Activated CD8-positive, alpha-beta T cell treated with anti-CD3 and anti-CD28 coated beads, Interleukin-2, amount 10 ng/mL, durations not matched to agents 7 days and 5 days (primary cell): ENCODE results near the gene HDDC3. TPM values are rescaled to one million over a fixed set of nuclear protein-coding genes. Genes with fewer than 3 reads are reported as not detected.

Source experiments
- ATAC-seq: fragments of 150-1000 bp; cut with Tn5 transposase; one replicate; pipeline ENCODE4 v1.10.0; 2021; ENCODE audit warnings: moderate library complexity
- CTCF ChIA-PET: fragments of 350-600 bp; sonication (Branson Sonifier 250); formaldehyde crosslinking; loops from one replicate; lab custom pipeline; 2021; ENCODE audit warnings: antibody characterized with exemption; lab: Charles Lee
- POLR2A ChIA-PET: fragments of 350-600 bp; sonication (Branson Sonifier 250); formaldehyde crosslinking; loops from one replicate; lab custom pipeline; 2021; ENCODE audit warnings: antibody characterized with exemption; lab: Charles Lee
- DNase-seq: peaks from one replicate; pipeline ENCODE4 v3.0.0-alpha.2; 2020
- H3K27ac Mint-ChIP-seq: one replicate; pipeline ENCODE4 v1.8.0; 2021; ENCODE audit warnings: mild to moderate bottlenecking, mixed read lengths
- H3K27me3 Mint-ChIP-seq: one replicate; pipeline ENCODE4 v1.8.0; 2021; ENCODE audit warnings: low read depth, mixed read lengths
- H3K36me3 Mint-ChIP-seq: one replicate; pipeline ENCODE4 v1.8.0; 2021; ENCODE audit warnings: low read depth, mixed read lengths
- H3K4me1 Mint-ChIP-seq: one replicate; pipeline ENCODE4 v1.8.0; 2021; ENCODE audit warnings: low read depth, mixed read lengths
- H3K4me3 Mint-ChIP-seq: one replicate; pipeline ENCODE4 v1.8.0; 2021; ENCODE audit warnings: mild to moderate bottlenecking, mixed read lengths
- H3K9me3 Mint-ChIP-seq: one replicate; pipeline ENCODE4 v1.8.0; 2022; ENCODE audit warnings: mixed read lengths; ENCODE audit not compliant: insufficient read depth
- total RNA-seq, 2 experiments: library from RNA; stranded (reverse); gene quantifications; one replicate each; pipeline ENCODE4 v1.2.3, GENCODE V29; 2021

Gene HDDC3
- total RNA-seq, 2 experiments from 2014 or later: 23.8 to 26.9 TPM

- H3K27me3 Mint-ChIP-seq: no peaks in the 10 kb centered on the region
- no peaks in the 10 kb centered on the region for H3K9me3 Mint-ChIP-seq
- peaks cover 9% of the 10 kb centered on the region for H3K4me1 Mint-ChIP-seq
- ChIA-PET POLR2A (no interaction called here), CTCF (interaction anchor here (0.9 to 1.5 kb wide), 3 partner anchors 20 to 89 kb away, joined by 3 to 4 read pairs (median 3); no protein-coding TSS in a partner anchor)
- H3K36me3 Mint-ChIP-seq: peaks cover 64% of the 10 kb centered on the region
- no peak overlapping the region for H3K4me3 Mint-ChIP-seq
- DNase-seq: no peak
- no peak for ATAC-seq
- no peak overlapping the region for H3K27ac Mint-ChIP-seq
Measured at GRCh38 chr15:90960298-90961091, 28.1 kb upstream of the HDDC3 start.

DNA sequence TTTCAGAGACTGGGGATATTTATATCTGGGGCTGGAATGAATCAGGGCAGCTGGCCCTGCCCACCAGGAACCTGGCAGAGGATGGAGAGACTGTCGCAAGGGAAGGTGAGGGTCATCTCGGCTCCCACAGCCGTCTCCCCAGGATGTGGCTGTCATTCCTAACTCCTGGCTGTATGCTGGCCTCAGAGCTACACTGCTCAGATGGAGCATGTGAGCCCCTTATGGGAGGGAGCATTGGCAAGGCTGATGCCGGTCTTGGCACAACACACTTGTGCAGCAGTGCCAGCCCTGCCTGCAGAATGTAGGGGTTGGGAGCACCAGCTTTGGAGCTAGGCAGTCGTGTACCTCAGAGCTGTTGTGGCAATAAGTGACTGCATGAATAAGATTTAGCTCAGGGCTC lies 27.5 kb upstream of the HDDC3 start:
- H3K4me3 Mint-ChIP-seq: no peak overlapping the region

DNA sequence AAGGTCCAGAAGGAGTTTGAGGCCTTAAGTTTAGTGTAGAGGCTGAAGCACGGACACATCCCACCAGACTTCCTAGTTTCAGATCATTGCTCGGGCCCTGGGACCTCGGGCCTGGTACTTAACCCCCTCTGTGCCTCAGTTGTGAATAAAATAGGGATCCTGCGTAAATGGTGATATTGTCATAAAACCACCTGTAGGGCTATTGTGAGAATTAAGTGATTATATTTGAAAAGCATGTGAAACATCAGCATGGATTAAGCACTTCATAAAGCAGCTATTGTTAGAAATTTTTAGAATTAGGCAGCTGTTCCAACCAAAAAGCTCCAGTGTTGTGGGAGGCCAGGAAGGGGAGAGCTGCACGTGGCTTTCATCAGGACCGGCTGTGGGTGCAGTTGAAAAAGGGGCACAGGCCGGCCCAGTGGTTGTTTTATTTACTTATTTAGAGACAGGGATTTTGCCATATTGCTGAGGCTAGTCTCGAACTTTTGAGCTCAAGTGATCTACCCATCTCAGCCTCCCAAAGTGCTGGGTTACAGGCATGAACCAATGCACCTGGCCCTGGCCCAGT lies 26.8 kb upstream of the HDDC3 start:
- H3K36me3 Mint-ChIP-seq: peaks cover 54% of the 10 kb centered on the region
- no peak overlapping the region for H3K27ac Mint-ChIP-seq
- no peak overlapping the region for H3K4me3 Mint-ChIP-seq
- no peak for ATAC-seq
- peaks cover 13% of the 10 kb centered on the region for H3K4me1 Mint-ChIP-seq
- no peak for DNase-seq
- H3K27me3 Mint-ChIP-seq: no peaks in the 10 kb centered on the region
- no peaks in the 10 kb centered on the region for H3K9me3 Mint-ChIP-seq
- ChIA-PET POLR2A (no interaction called here), CTCF (interaction anchor here (0.9 to 5.0 kb wide), 7 partner anchors 21 to 313 kb away, joined by 3 to 36 read pairs (median 4); no protein-coding TSS in a partner anchor)

More for the DNA sequence above, 27.5 kb upstream of the HDDC3 start:
- Mint-ChIP-seq H3K27ac (no peak overlapping the region), H3K4me1 (peaks cover 9% of the 10 kb centered on the region), H3K9me3 (no peaks in the 10 kb centered on the region), H3K27me3 (no peaks in the 10 kb centered on the region), H3K36me3 (peaks cover 59% of the 10 kb centered on the region)
- ATAC-seq: no peak
- POLR2A ChIA-PET: no interaction called here
- CTCF ChIA-PET: interaction anchor here (0.9 to 1.8 kb wide), 4 partner anchors 20 to 312 kb away, joined by 3 to 5 read pairs (median 4); no protein-coding TSS in a partner anchor
- DNase-seq: no peak

- DNase-seq (no peak), ATAC-seq (no peak)
- Mint-ChIP-seq H3K27ac (peak overlapping the region; percentile 5), H3K27me3 (no peaks in the 10 kb centered on the region), H3K36me3 (peaks cover 56% of the 10 kb centered on the region), H3K4me1 (peaks cover 22% of the 10 kb centered on the region), H3K9me3 (no peaks in the 10 kb centered on the region), H3K4me3 (peak overlapping the region; percentile 59)
- ChIA-PET CTCF (interaction anchor here (0.7 to 7.3 kb wide), 9 partner anchors 10 to 315 kb away, joined by 3 to 154 read pairs (median 18); partner anchors contain the start of genes HDDC3 and UNC45A), POLR2A (interaction anchor here (1.1 to 1.3 kb wide), 2 partner anchors 23 to 37 kb away, joined by 3 to 4 read pairs; partner anchors contain the start of genes PRC1 and UNC45A)
Measured at GRCh38 chr15:90957791-90958190, 25.4 kb upstream of the HDDC3 start.

DNA sequence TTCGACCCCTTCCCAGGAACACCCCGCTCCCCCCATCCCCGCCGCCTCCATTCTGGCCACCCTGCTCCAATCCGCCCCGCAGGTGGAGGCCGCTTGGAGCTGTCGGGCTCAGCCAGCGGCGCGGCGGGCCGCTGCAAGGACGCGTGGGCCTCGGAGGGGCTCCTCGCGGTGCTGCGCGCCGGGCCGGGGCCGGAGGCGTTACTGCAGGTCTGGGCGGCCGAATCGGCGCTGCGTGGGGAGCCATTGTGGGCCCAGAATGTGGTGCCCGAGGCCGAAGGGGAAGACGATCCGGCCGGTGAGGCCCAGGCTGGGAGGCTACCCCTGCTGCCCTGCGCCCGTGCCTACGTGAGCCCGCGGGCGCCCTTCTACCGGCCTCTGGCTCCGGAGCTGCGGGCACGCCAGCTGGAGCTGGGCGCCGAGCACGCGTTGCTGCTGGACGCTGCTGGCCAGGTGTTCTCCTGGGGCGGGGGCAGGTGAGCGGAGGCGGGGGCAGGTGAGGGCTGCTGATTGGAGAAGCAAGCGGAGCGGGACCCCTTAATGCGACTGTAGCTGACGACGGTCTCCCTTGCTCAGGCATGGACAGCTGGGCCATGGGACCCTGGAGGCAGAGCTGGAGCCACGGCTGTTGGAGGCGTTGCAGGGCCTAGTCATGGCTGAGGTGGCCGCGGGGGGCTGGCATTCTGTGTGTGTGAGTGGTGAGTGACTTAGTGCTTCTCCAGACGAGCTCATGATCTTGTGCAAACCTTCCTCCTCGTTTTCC lies 24.9 kb upstream of the HDDC3 start:
- Mint-ChIP-seq H3K9me3 (no peaks in the 10 kb centered on the region), H3K36me3 (peaks cover 54% of the 10 kb centered on the region), H3K27ac (peak overlapping the region; percentile 5), H3K4me3 (peak overlapping the region; percentile 88), H3K4me1 (peaks cover 22% of the 10 kb centered on the region), H3K27me3 (no peaks in the 10 kb centered on the region)
- CTCF ChIA-PET: interaction anchor here (0.7 to 7.3 kb wide), 27 partner anchors 9 to 600 kb away, joined by 3 to 154 read pairs (median 5); partner anchors contain the start of genes HDDC3, MAN2A2, UNC45A and VPS33B
- DNase-seq (no peak), ATAC-seq (no peak)
- POLR2A ChIA-PET: interaction anchor here (1.1 to 4.6 kb wide), 6 partner anchors 9 to 93 kb away, joined by 3 to 93 read pairs (median 4); partner anchors contain the start of genes HDDC3, PRC1 and UNC45A

DNA sequence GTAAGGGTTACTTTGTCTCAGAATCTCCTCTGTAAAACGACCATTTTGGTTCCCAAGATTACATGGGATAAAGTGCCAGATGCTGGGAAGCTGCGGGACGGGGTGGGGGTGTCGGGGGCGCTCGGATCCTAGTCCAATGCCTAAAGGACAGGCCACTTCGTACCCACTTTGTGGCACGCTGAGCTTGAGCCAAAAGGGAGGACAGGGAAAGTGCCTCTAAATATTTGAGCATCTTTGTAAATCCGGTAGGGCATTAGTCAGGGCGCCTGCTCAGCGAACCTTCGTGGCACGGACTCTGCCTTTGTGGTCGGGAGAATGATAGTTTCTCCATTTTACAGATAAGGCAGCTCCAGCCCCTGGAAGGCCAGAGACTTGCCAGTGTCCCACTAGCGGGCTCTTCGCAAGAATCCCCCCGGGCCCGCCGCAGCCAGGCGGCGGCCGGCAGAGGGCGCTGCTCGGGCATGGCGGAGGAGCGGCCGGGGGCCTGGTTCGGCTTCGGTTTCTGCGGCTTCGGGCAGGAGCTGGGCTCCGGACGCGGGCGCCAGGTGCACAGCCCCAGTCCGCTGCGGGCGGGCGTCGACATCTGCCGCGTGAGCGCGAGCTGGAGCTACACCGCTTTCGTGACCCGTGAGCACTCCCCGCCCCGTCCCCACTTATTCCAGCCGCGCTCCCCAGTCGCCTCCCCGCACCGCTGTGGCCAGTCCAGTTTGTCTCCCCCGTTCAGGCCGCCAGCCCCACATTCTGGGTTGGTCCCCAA lies 24.1 kb upstream of the HDDC3 start:
- H3K4me1 Mint-ChIP-seq: peaks cover 22% of the 10 kb centered on the region
- H3K27me3 Mint-ChIP-seq: no peaks in the 10 kb centered on the region
- H3K4me3 Mint-ChIP-seq: peak overlapping the region; percentile 88
- peak overlapping the region; percentile 97 for H3K27ac Mint-ChIP-seq
- H3K9me3 Mint-ChIP-seq: no peaks in the 10 kb centered on the region
- ChIA-PET CTCF (interaction anchor here (0.7 to 7.3 kb wide), 29 partner anchors 8 to 599 kb away, joined by 3 to 154 read pairs (median 5); partner anchors contain the start of genes HDDC3, MAN2A2, UNC45A and VPS33B), POLR2A (interaction anchor here (0.6 to 4.6 kb wide), 8 partner anchors 10 to 762 kb away, joined by 3 to 93 read pairs (median 5); partner anchors contain the start of genes HDDC3, UNC45A and VPS33B)
- H3K36me3 Mint-ChIP-seq: peaks cover 54% of the 10 kb centered on the region
- DNase-seq (peak; percentile 76), ATAC-seq (peak; percentile 7)

DNA sequence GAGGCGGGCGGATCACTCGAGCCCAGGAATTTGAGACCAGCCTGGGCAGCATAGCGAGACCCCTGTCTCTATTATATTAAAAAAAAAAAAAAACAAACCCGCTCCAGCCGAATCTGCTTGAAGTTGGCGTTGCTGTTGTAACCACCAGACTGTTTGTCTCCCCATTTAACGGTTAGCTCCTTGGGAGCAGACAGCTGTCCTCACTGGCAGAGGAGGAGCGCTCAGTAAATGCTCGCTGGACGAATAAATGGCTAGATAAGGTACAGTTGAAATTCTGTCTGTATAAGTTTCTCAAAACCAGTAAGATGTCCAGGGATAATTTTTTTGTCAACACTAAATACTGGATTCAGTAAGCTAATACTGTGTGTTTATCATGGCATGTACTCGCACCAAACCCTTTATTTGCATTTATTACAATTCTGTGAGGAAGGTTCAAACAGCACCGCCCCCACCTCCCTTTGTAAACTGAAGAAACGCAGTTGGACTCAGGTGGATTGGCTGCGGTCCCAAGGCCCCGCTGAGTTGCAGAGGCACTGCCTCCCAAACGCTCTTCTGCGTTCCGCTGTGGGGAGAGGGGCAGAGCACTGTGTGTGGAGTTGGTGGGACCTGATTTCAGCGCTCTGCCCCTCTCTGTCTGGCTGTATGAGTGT lies 23.4 kb upstream of the HDDC3 start:
- ATAC-seq: no peak
- ChIA-PET CTCF (interaction anchor here (0.7 to 7.3 kb wide), 27 partner anchors 9 to 598 kb away, joined by 3 to 154 read pairs (median 5); partner anchors contain the start of genes HDDC3, MAN2A2, UNC45A and VPS33B), POLR2A (interaction anchor here (0.6 to 4.6 kb wide), 8 partner anchors 11 to 761 kb away, joined by 3 to 93 read pairs (median 6); partner anchors contain the start of genes HDDC3, PRC1, UNC45A and VPS33B)
- peaks cover 22% of the 10 kb centered on the region for H3K4me1 Mint-ChIP-seq
- peak overlapping the region; percentile 88 for H3K4me3 Mint-ChIP-seq
- no peaks in the 10 kb centered on the region for H3K9me3 Mint-ChIP-seq
- DNase-seq: no peak
- no peaks in the 10 kb centered on the region for H3K27me3 Mint-ChIP-seq
- peaks cover 50% of the 10 kb centered on the region for H3K36me3 Mint-ChIP-seq
- H3K27ac Mint-ChIP-seq: peak overlapping the region; percentile 97

DNA sequence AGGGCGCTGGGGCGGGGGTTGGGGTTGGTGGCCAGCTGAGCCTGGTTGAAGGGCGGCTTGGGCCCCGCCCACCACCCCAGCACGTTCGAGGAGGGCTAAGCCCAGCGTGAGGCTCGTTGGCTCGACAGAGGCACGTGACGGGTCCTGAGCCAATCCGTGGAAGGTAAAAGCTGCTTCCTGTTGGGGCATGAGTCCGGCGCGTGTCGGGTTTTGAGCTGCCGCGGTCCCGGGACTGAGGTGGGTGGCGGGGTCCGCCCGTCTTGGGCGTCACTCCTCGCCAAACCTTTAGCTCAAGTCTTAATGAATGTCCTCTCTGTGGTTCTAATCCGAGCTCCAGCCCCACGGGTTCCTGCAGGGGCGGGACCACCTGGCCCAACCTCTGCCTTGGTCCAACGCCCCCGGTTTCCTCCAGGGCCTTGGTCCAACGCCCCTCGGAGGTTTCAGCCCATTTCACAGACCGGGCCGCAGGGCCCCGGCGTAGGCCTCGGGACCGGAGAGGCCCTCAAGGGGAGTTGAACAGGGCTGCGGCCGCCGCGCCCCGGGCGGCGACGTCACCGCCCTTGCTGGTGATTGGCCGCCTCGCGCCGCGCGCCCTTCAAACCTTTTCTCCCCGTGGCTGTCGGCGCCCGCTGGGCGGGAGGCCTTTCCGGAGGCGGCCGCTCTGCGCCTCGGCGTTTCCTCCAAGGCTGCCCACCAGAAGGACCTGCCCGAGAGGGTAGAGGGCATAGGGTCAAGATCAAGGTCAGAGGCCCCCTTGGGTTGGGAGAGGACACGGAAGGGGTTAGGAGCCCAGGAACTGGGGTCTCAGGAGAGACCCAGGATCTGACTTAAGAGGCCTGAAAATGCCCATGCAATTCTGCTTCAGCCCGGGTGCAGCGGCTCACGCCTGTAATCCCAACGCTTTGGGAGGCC lies 22.6 kb upstream of the HDDC3 start, which contains the start of gene RCCD1:
Gene RCCD1, plus strand, starts transcription at position 173 of the 912 bp plus-strand sequence. CDS start 1,851 bp downstream, outside the sequence.
- peak within 1 kb of the TSS; percentile 88 for H3K4me3 Mint-ChIP-seq
- DNase-seq (peak; percentile 95), ATAC-seq (peak; percentile 94)
- H3K36me3 Mint-ChIP-seq: peaks cover 52% of the 10 kb centered on the region
- ChIA-PET POLR2A (interaction anchor here (0.9 to 4.6 kb wide), 13 partner anchors 8 to 375 kb away, joined by 3 to 93 read pairs (median 4); partner anchors contain the start of genes HDDC3, MAN2A2, PRC1 and UNC45A), CTCF (interaction anchor here (0.7 to 7.3 kb wide), 13 partner anchors 9 to 317 kb away, joined by 3 to 154 read pairs (median 8); partner anchors contain the start of genes HDDC3, UNC45A and VPS33B)
- peak within 1 kb of the TSS; percentile 97 for H3K27ac Mint-ChIP-seq
- no peaks in the 10 kb centered on the region for H3K27me3 Mint-ChIP-seq
- no peaks in the 10 kb centered on the region for H3K9me3 Mint-ChIP-seq
- peaks cover 22% of the 10 kb centered on the region for H3K4me1 Mint-ChIP-seq
